Ishikawa (cell line): ENCODE results near the gene NLGN1.

Experiments used
- EP300 ChIP-seq: IDR thresholded peaks from 2 replicates; pipeline ENCODE4 v1.6.1; 2012; ENCODE audit warnings: borderline replicate concordance
- MAX ChIP-seq: IDR thresholded peaks from 2 replicates; pipeline ENCODE4 v1.6.1; 2012
- RAD21 ChIP-seq: IDR thresholded peaks from 2 replicates; pipeline ENCODE4 v1.6.1; 2012; ENCODE audit warnings: low read depth
- REST ChIP-seq: IDR thresholded peaks from 2 replicates; pipeline ENCODE4 v1.6.1; 2012; ENCODE audit warnings: low read depth, mild to moderate bottlenecking
- TAF1 ChIP-seq: IDR thresholded peaks from 2 replicates; pipeline ENCODE4 v1.6.1; 2012; ENCODE audit warnings: low read depth, mild to moderate bottlenecking
- TCF12 ChIP-seq: IDR thresholded peaks from 2 replicates; pipeline ENCODE4 v1.6.1; 2012; ENCODE audit warnings: low read depth
- TEAD4 ChIP-seq: IDR thresholded peaks from 2 replicates; pipeline ENCODE4 v1.6.1; 2012
- YY1 ChIP-seq: IDR thresholded peaks from 2 replicates; pipeline ENCODE4 v1.6.1; 2012; ENCODE audit warnings: low read depth

GRCh38 chr3:174102274-174102673 is 704.7 kb downstream of the NLGN1 start:
- TF ChIP-seq RAD21: no peak
- no peak for TF ChIP-seq EP300
- no peak for TF ChIP-seq YY1
- no peak for TF ChIP-seq TCF12
- no peak for TF ChIP-seq MAX
- no peak for TF ChIP-seq TEAD4
- no peak for TF ChIP-seq REST
- no peak for TF ChIP-seq TAF1
